ENCODE measurements around the gene FAM83G.
"Not testable (repeated sequence)": the region's sequence is repeated elsewhere in the genome, so short reads cannot be mapped to it uniquely, and the experiment has no call there.

FAM83G gene

DNA sequence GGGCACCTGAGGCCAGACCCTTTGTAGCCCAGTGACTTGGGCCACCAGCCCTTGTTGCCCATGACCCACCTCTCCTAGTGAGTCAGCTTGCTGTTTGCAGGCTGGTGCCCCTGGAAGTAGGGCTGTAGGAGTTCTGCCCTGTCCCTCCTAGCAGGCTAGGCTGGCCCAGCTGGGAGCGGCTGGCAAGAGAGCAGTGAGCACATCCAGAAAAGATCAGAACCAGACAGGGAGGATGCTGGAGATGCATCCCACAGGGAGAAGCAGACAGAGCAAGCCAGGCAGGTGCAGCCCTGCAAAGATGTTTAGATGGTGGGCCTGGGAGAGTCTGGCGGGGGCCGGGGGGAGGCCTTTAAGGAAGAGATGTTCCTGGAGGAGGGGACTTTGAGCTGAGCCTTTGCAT lies 50.2 kb downstream of the FAM83G start:
- DNase-seq (ENCODE audit: low read depth) = no peak

- no peak for DNase-seq (ENCODE audit: low read depth)
These were observed 51.3 kb downstream of the FAM83G start for GRCh38 chr17:18953231-18953728.

DNA sequence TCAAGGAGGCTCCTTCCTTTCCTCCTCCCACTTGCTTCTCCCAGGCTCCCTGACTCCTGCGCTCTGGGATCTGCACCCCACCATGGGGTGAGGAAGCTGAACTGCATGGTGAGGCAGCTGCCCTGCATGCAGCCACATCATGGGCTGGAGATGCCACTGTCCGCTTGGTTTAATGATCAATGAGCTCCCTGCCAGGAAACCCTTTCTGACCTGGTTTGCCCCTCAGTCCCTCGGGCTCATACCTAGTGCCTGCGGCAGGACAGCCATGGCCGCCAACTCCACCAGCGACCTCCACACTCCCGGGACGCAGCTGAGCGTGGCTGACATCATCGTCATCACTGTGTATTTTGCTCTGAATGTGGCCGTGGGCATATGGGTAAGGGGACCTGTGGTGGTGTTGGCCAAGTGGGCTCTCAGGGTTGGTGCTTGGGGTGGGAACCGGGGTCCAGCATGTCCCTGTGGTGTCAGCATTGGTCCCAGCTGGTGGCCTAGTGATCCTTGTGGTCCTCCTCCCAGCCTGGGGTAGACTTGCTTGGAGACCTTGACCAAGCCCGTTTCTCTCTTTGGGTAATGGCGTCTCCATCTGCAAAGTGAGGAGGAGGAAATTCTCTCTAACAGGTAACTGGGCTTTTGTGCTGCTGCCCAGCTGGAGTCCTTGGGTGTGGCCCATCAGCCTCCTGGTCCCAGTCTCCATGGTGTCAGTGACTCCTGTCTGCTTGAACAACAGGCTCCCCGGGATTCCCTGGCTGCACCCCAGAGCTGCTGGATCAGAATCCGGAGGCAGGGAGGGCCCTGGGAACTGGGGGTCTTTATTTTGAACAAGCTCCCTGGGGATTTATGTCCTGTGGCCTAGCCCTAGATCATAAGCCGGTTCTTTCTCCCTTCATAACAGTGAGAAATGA lies 52.4 kb downstream of the FAM83G start, which contains the start of gene SLC5A10:
Gene SLC5A10 (plus strand): TSS at position 225 of the 902 bp plus-strand sequence. CDS start 41 bp downstream, at position 266.
- no peak for DNase-seq (ENCODE audit: low read depth)

- DNase-seq (ENCODE audit: low read depth) = no peak
These were observed 53.3 kb downstream of the FAM83G start for GRCh38 chr17:18950944-18951905.

DNA sequence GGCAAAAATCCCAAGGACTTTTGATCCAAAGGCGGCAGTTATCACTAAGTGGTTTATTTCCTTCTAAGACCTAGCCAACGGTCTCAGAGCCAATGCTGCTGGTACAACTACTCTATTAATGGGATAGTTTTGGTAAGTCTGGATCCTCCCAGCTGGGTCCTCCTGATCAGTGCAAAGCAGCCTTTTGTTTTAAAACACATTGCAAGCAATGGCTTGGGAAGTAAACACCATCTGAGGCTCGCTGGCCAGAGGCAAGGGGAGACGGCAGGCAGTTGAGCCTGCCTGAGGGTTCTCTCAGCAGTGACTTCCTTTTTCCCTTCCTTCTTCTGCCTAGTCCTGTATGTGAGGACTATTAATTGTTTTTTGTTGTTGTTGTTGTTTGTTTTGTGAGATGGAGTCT lies 54.2 kb downstream of the FAM83G start:
- no peak for DNase-seq (ENCODE audit: low read depth)

DNA sequence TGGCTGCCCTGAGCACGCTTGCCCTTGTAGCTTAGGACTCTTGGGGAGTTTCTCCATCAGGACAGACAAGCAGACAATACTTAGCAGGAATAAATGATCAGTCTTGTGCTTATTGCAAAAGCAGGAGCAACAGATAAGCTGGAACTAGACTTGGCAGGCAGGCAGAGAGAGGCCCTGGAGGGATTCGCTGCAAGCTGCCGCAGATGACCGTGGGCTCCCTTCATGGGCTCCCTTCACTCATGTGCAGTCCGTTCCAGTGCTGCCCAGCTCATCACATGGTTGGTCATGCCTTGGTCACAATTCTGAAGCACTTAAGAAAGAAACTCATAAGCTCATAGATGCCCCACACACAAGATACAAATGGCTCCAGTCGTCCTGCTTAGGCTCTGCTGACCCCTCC lies 55.0 kb downstream of the FAM83G start:
- DNase-seq (ENCODE audit: low read depth) = no peak

DNA sequence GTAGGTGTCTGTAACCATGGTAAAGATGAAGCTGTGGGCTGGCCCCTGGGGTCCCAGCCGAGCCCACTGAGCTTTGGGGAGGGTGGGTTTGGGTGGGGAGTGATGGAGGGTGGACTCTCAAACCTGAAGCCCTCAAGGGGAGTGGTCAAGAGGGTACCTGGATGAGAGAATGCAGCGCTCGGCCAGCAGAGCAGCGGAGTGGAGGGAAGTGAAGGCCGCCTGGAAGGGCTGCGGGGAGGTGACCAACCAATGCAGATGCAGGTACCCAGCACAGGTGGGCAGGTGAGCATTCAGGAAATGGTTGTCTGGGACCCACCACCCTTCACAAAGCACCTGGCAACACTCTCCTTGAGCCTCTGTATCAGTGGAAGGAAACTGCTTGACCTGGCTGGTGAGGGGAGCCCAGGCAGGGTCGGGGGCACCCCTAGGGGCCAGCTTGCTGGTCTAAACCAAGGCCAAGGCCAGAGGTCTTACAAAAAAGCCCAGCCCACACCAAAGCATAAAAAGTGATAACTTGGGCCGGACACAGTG lies 56.0 kb downstream of the FAM83G start:
- DNase-seq (ENCODE audit: low read depth) = no peak

- no peak for DNase-seq (ENCODE audit: low read depth)
These were observed 56.7 kb downstream of the FAM83G start for GRCh38 chr17:18947866-18948265.

- no peak for DNase-seq (ENCODE audit: low read depth)
These were observed 58.0 kb downstream of the FAM83G start for GRCh38 chr17:18946536-18946935.

DNA sequence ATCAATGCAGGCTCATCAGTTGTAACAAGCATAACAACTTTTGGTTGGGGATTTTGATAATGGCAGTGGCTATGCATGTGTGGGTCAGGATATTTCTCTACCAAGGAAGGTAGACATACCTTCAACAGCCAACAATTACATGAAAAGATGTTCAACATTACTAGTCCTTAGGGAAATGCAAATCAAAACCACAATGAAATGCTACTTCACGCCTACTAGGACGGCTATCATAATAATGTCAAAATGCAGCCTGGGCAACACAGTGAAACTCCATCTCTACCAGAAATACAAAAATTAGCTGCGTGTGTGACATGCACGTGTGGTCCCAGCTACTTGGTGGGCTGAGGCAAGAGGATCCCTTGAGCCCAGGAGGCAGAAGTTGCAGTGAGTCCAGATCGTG lies 59.9 kb downstream of the FAM83G start:
- DNase-seq (ENCODE audit: low read depth) = no peak

DNA sequence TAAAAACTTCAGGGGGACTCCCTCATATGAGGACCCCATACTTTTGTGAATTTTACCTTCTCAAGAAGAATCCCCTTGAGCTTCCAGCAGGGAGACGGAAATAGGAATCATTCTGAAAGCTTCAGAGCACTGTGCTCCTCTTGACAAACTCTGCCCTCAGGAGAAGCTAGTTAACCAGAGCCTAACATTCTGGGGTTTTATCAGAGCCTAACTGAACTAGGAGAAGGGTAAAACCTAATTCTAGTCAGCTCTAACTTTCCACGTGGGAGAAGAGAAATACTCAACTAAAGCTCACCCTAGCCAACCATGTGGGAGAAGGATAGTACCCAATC lies 65.9 kb downstream of the FAM83G start:
- no peak for DNase-seq (ENCODE audit: low read depth)

GRCh38 chr17:18937981-18938691 lies 66.4 kb downstream of the FAM83G start:
- no peak for DNase-seq (ENCODE audit: low read depth)

DNA sequence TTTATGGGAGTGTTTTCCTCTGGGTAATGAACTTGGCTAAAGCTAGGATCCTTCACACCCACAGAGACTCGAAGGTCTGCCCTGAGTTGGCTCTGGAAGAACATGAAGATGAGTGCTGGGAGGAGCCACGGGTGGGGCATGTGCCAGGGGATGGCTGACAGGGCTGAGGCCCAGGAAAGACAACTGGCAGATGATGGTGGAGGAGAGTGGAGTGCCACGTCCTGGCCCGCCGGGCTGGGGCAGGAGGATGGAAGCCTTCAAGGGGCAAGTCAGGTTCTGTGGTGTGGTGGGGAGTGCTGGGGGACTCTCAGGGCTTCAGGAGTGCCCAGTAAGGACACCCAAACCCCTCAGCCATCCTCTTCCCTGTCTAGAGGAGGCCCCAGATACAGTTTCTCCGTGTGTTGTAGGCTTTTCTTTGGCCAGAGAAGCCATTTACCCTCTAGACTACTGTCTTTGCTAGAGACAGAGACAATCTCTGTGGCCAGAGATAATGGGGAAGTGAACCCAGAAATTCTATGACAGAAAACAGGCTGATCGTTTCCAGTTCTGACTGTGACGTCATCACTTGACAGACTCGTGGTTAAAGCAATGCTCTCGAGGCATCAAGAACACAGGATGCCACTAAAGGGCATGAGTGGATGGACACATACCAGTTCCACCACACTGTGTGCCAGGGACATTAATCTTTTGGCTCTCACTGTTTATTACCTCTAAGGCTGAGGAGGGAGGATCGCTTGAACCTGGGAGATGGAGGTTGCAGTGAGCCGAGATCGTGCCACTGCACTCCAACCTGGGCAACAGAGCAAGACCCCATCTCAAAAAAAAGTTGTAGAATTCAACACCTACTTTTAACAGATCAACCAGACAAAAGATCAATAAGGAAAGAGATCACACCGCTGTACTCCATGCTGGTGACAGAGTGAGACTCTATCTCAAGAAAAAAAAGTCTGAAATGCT lies 71.2 kb downstream of the FAM83G start:
- DNase-seq (ENCODE audit: low read depth) = no peak

GRCh38 chr17:18932360-18933055 lies 72.1 kb downstream of the FAM83G start:
- DNase-seq (ENCODE audit: low read depth) = no peak

DNA sequence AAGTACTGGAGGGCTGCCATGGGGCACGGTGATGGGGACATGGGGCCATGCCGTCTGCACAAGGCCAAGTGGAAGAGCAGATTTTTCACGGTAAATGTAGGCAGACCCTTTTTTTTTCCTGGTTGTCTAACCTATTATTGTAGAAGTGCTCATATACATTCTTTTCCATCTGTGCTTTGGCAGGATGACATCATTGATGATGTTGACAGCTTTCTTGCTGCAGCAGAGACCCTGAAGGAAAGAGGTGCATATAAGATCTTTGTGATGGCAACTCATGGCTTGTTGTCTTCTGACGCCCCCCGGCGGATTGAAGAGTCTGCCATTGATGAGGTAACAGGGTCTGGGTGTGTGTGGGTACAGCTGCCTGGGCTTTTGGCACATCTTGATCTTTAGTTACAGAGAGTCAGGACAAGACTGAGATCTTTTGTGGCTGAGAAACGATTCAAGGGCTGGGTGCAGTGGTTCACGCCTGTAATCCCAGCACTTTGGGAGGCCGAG lies 75.9 kb downstream of the FAM83G start:
- no peak for DNase-seq (ENCODE audit: low read depth)

DNA sequence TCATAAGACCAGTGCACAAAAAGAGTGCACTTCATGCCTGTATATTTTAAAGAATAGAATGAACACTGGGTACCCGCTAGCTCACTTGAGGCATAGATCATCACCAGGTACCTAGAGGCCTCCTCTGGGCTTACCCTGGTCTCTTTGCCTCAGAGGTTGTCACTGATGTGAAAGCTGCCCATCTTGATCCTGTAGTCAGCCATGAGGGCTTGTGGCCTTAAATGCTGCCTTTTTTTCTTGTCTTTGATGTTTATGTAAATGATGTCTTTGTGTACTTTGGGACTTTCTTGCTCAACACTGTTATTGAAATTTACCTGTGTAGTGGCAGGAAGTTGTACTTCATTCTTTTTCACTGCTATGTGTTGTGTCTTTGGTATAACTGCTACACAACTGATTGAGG lies 79.4 kb downstream of the FAM83G start:
- no peak for DNase-seq (ENCODE audit: low read depth)

DNA sequence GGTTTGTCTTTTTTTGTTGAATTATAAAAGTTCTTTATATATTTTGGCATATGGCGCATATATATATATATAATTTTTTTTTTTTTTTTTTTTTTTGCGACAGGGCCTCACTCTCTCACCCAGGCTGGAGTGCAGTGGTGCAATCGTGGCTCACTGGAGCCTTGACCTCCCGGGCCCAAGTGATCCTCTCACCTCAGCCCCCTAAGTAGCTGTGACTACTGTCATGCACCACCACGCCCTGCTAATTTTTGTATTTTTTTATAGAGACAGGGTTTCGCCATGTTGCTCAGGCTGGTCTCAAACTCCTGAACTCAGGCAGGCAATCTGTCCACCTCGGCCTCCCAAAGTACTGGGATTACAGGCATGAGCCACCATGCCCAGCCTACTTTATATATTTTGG lies 82.0 kb downstream of the FAM83G start:
- not testable (repeated sequence) for DNase-seq (ENCODE audit: low read depth)

DNA sequence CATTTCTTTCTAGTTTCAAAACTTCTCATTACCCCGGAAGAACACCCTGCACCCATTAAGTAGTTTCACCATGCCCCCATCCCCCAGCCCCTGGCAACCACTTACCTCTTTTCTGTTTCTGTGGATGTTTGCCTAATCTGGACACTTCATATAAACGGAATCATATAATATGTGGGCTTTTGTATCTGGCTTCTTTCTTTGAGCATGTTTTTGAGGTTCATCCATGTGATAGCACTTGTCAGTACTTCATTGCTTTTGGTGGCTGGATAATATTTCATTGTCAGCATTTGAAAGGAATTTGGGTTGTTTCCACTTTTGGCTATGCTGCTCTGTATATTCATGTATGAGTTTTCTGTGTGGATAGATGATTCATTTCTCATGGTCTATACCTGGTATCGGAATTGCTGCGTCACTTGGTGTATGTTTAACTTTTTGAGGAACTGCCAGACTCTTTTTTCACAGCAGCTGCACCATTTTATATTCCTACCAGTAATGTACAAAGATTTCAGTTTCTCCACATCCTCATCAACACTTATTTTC lies 82.6 kb downstream of the FAM83G start:
- no peak for DNase-seq (ENCODE audit: low read depth)

DNA sequence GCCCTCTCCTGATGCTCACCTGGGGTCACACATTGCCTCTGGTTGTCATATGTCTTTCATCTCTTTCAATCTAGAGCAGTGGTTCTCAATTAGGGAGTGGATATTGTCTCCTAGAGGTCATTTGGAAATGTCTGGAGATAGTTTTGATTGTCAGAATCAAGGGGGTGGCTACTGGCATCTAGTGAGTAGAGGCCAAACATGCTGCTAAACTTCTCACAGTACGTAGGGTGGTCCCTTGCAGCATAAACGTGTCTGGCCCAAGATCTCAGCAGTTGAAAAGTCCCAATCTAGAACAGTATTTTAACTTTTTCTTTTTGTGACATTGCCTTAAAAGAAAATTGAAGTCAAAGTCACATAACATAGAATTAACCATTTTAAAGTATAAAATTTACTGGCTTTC lies 83.1 kb downstream of the FAM83G start:
- DNase-seq (ENCODE audit: low read depth) = no peak
